ENCODE measurements around the gene RPUSD1. TPM values are rescaled to one million over a fixed set of nuclear protein-coding genes. Genes with fewer than 3 reads are reported as not detected.
"Not testable (repeated sequence)": the region's sequence is repeated elsewhere in the genome, so short reads cannot be mapped to it uniquely, and the experiment has no call there.

Gene RPUSD1
- 12.6 TPM for total RNA-seq

- FAIRE-seq (no peak), DNase-seq (ENCODE audit: low spot score in 2 of 2) (no peak)
Observed at GRCh38 chr16:787978-788398, at the start of gene RPUSD1. Gene RPUSD1 (minus strand): TSS chr16:788381. CDS start chr16:787737, 644 bp downstream.

- not testable (repeated sequence) for DNase-seq (ENCODE audit: low spot score in 2 of 2); FAIRE-seq
Observed at GRCh38 chr16:836822-837221, 48.6 kb upstream of the RPUSD1 start.

- FAIRE-seq (no peak), DNase-seq (ENCODE audit: low spot score in 2 of 2) (no peak)
Observed at GRCh38 chr16:836221-836620, 48.0 kb upstream of the RPUSD1 start.

GRCh38 chr16:835373-835772 lies 47.2 kb upstream of the RPUSD1 start:
- FAIRE-seq: no peak
- DNase-seq (ENCODE audit: low spot score in 2 of 2): no peak

- no peak for DNase-seq (ENCODE audit: low spot score in 2 of 2)
- FAIRE-seq: no peak
Observed at GRCh38 chr16:833411-833810, 45.2 kb upstream of the RPUSD1 start.

GRCh38 chr16:832652-833336 lies 44.6 kb upstream of the RPUSD1 start:
- DNase-seq (ENCODE audit: low spot score in 2 of 2): no peak
- FAIRE-seq: no peak

GRCh38 chr16:831571-832413 lies 43.6 kb upstream of the RPUSD1 start:
- no peak for DNase-seq (ENCODE audit: low spot score in 2 of 2)
- no peak for FAIRE-seq

GRCh38 chr16:830871-831570 lies 42.8 kb upstream of the RPUSD1 start:
- no peak for DNase-seq (ENCODE audit: low spot score in 2 of 2)
- no peak for FAIRE-seq

- no peak for FAIRE-seq
Observed at GRCh38 chr16:830107-830870, 42.1 kb upstream of the RPUSD1 start.

GRCh38 chr16:828891-829290 lies 40.7 kb upstream of the RPUSD1 start:
- no peak for FAIRE-seq
- DNase-seq (ENCODE audit: low spot score in 2 of 2): no peak

More at GRCh38 chr16:830107-830870, 42.1 kb upstream of the RPUSD1 start:
- no peak for DNase-seq (ENCODE audit: low spot score in 2 of 2)

GRCh38 chr16:827513-827912 lies 39.3 kb upstream of the RPUSD1 start:
- DNase-seq (ENCODE audit: low spot score in 2 of 2) (no peak), FAIRE-seq (no peak)

GRCh38 chr16:825341-826061 lies 37.3 kb upstream of the RPUSD1 start:
- peak; percentile 74 to 77 for DNase-seq (ENCODE audit: low spot score in 2 of 2)

GRCh38 chr16:824601-825000 lies 36.4 kb upstream of the RPUSD1 start:
- no peak for DNase-seq (ENCODE audit: low spot score in 2 of 2)
- FAIRE-seq: no peak

More at GRCh38 chr16:825341-826061, 37.3 kb upstream of the RPUSD1 start:
- FAIRE-seq: no peak

GRCh38 chr16:824194-824593 lies 36.0 kb upstream of the RPUSD1 start:
- DNase-seq (ENCODE audit: low spot score in 2 of 2) (no peak), FAIRE-seq (no peak)

- FAIRE-seq (no peak), DNase-seq (ENCODE audit: low spot score in 2 of 2) (no peak)
Observed at GRCh38 chr16:822909-823297, 34.7 kb upstream of the RPUSD1 start.

- FAIRE-seq (no peak), DNase-seq (ENCODE audit: low spot score in 2 of 2) (no peak)
Observed at GRCh38 chr16:822174-822908, 34.2 kb upstream of the RPUSD1 start.

GRCh38 chr16:821751-822150 lies 33.6 kb upstream of the RPUSD1 start:
- DNase-seq (ENCODE audit: low spot score in 2 of 2) (no peak), FAIRE-seq (no peak)

- DNase-seq (ENCODE audit: low spot score in 2 of 2) (no peak), FAIRE-seq (no peak)
Observed at GRCh38 chr16:820748-821147, 32.6 kb upstream of the RPUSD1 start.

GRCh38 chr16:820044-820408 lies 31.8 kb upstream of the RPUSD1 start:
- not testable (repeated sequence) for FAIRE-seq; DNase-seq (ENCODE audit: low spot score in 2 of 2)
